ENCODE measurements around the gene ECSIT.
A peak's percentile ranks its signal among the peaks of the same experiment; 100 is the strongest.

ECSIT gene

GRCh38 chr19:11528551-11529341 is at the start of gene ECSIT:
Gene ECSIT, minus strand, starts transcription at chr19:11529134. Its CDS starts 9,964 bp downstream, at chr19:11519170.
- ATAC-seq: peak; percentile 98
- TF ChIP-seq ZFP3 (CRISPR knock-in tag; IDR thresholded peaks at IDR 0.05) (peak; percentile 22; the same call in 1 of the 2 replicates), GLIS3 (CRISPR knock-in tag; IDR thresholded peaks at IDR 0.05) (0 out of 2 replicates have a peak, but pooled peaks have one; percentile 45), ZNF70 (CRISPR knock-in tag; IDR thresholded peaks at IDR 0.05) (no peak)

GRCh38 chr19:11577451-11578257 is 48.7 kb upstream of the ECSIT start, which contains the start of gene ACP5:
Gene ACP5, minus strand, starts transcription at chr19:11577645. Its CDS starts 328 bp downstream, at chr19:11577317.
- no peak for ATAC-seq
- TF ChIP-seq CREB5 (CRISPR knock-in tag; IDR thresholded peaks at IDR 0.05; ENCODE audit: low read depth) (no peak), ISL1 (CRISPR knock-in tag; IDR thresholded peaks at IDR 0.05) (no peak), GLIS3 (CRISPR knock-in tag; IDR thresholded peaks at IDR 0.05) (no peak), POU6F1 (CRISPR knock-in tag; IDR thresholded peaks at IDR 0.05; ENCODE audit: borderline replicate concordance, low read depth) (no peak), ZNF565 (CRISPR knock-in tag; conservative IDR thresholded peaks at IDR 0.05; ENCODE audit: low read depth) (no peak), TSHZ2 (CRISPR knock-in tag; IDR thresholded peaks at IDR 0.05) (no peak), ESRRG (CRISPR knock-in tag; IDR thresholded peaks at IDR 0.05) (no peak), ZNF8 (CRISPR knock-in tag; IDR thresholded peaks at IDR 0.05) (no peak), PATZ1 (CRISPR knock-in tag; IDR thresholded peaks at IDR 0.05; ENCODE audit: borderline replicate concordance) (no peak), CSDC2 (CRISPR knock-in tag; IDR thresholded peaks at IDR 0.05) (no peak), SNAI2 (CRISPR knock-in tag; IDR thresholded peaks at IDR 0.05) (no peak), RARB (CRISPR knock-in tag; IDR thresholded peaks at IDR 0.05) (no peak)

- TF ChIP-seq BACH2 (CRISPR knock-in tag; IDR thresholded peaks at IDR 0.05; ENCODE audit: borderline replicate concordance): no peak
- no peak for TF ChIP-seq OSR1 (CRISPR knock-in tag; IDR thresholded peaks at IDR 0.05)
- no peak for TF ChIP-seq CSDC2 (CRISPR knock-in tag; IDR thresholded peaks at IDR 0.05)
- no peak for TF ChIP-seq PATZ1 (CRISPR knock-in tag; IDR thresholded peaks at IDR 0.05; ENCODE audit: borderline replicate concordance)
- no peak for TF ChIP-seq ZNF8 (CRISPR knock-in tag; IDR thresholded peaks at IDR 0.05)
- TF ChIP-seq ZFP3 (CRISPR knock-in tag; IDR thresholded peaks at IDR 0.05): no peak
- no peak for TF ChIP-seq ZFP30 (CRISPR knock-in tag; IDR thresholded peaks at IDR 0.05)
- TF ChIP-seq CSRNP3 (CRISPR knock-in tag; IDR thresholded peaks at IDR 0.05): no peak
- no peak for TF ChIP-seq ZC3H10 (CRISPR knock-in tag; IDR thresholded peaks at IDR 0.05)
- ATAC-seq: no peak
These were observed 47.3 kb upstream of the ECSIT start for GRCh38 chr19:11576227-11576626.

All from SK-N-SH treated with all-trans-retinoic acid at 6 μM for 48 hours (cell line).